ENCODE data around the gene GPR107.

GRCh38 chr9:130022566-130023143 lies 31.1 kb upstream of the GPR107 start:
- TF ChIP-seq CTCF (IDR thresholded peaks at IDR 0.05 in 4 of 5, conservative IDR thresholded peaks at IDR 0.05 in 1 of 5) (no peak), POLR2A (IDR thresholded peaks at IDR 0.05) (no peak)
